GM21737 (cell line): Measurements from ENCODE around the gene ZNF148.

Source experiments
- ATAC-seq: cut with Tn5 transposase; IDR thresholded peaks from one replicate; pipeline ENCODE4 v1.9.1; 2021; ENCODE audit warnings: mild to moderate bottlenecking, moderate library complexity; ENCODE audit not compliant: unreplicated experiment

The ZNF148 gene

GRCh38 chr3:125334675-125335560 is 40.2 kb downstream of the ZNF148 start:
- ATAC-seq: no peak

DNA sequence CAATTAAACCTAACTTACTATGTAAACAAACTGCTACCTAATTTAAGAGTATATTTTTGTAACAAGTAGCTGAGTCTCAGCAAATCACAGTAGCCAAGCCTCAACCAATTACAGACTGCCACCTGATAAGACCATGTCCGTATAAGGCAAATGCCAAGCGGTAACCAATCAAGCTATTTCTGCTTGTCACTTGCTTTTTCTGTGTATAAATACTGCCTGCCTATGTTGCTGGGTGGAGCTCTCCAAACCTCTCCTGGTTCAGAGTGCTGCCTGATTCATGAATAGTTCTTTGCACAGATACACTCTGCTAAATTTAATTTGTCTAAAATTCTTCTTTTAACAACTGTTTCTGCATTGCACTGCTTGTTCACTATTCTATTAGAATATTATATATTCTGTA is 42.6 kb downstream of the ZNF148 start:
- ATAC-seq: no peak

- ATAC-seq: no peak
Observed at GRCh38 chr3:125331243-125331642, 43.9 kb downstream of the ZNF148 start.

DNA sequence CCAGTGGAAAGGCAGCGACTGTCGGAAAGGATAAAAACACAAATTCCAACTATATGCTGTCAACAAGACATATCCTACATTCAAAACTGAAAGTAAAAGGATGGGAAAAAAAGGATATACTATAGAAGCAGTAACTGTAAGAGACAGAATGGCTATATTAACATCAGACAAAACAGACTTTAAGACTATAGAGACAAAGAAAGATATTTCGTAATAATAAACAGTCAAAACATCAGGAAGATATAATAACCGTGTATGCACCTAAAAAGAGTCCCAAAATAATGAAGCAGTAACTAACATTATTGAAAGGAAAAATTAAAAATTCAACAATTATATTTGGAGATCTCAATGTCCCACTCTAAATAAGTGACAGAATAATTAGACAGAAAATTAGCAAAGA is 48.2 kb downstream of the ZNF148 start:
- no peak for ATAC-seq

GRCh38 chr3:125325746-125326145 is 49.4 kb downstream of the ZNF148 start:
- ATAC-seq: no peak

- ATAC-seq: no peak
Observed at GRCh38 chr3:125324341-125324740, 50.8 kb downstream of the ZNF148 start.

GRCh38 chr3:125322917-125323316 is 52.2 kb downstream of the ZNF148 start:
- ATAC-seq: no peak

DNA sequence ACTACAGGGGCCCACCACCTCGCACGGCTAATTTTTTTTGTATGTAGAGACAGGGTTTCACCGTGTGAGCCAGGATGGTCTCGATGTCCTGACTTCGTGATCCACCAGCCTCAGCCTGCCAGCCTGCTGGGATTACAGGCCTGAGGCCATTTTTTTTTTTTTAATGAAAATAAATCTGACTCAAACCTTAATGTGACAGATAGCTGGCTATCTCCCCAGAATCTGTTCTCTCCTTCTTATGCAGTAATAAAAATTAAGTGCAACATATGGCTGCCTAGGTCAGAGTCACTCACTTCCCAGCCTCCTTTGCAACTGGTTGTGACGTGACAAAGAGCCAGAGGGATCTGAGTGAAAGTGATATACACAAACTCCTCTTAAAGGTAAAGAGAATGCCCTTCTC is 53.0 kb downstream of the ZNF148 start:
- no peak for ATAC-seq

- ATAC-seq: no peak
Observed at GRCh38 chr3:125319765-125320164, 55.4 kb downstream of the ZNF148 start.

GRCh38 chr3:125318871-125319270 is 56.3 kb downstream of the ZNF148 start:
- ATAC-seq: no peak

DNA sequence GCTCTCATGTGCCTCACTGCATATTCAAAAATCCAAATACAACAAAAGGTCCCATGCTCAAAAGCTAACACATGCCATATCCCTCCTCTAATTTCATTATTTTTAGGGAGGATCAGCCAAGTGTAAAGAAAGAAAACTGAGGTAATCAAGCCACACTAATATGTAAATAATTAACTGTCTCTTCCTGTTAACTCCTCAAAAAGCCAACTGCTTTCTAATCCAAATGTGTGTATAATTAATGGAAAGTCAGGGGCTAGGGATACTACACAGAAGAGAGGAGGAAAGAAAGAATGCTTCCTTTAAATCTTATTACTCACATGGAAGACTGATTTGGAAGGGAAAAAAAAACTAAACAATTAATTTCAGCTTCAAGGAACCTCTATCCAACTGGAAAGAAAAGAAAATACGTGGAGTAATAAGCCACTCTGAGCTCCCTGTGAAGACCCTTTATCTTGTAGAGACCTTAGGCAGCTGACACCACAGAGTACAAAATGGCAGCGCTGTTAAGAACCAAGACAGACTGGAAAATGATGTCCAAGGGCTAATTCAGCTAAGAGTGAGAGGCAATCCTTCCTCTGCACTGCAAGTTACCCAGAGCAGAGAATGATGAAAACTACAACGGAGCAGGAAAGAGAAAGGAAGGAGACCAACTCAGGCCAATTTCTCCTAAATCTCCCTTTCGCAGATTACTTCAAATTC is 56.8 kb downstream of the ZNF148 start:
- ATAC-seq: no peak

- ATAC-seq: no peak
Observed at GRCh38 chr3:125317761-125318160, 57.4 kb downstream of the ZNF148 start.

- no peak for ATAC-seq
Observed at GRCh38 chr3:125316949-125317348, 58.2 kb downstream of the ZNF148 start.

- ATAC-seq: no peak
Observed at GRCh38 chr3:125316246-125316645, 58.9 kb downstream of the ZNF148 start.

- ATAC-seq: no peak
Observed at GRCh38 chr3:125313060-125313635, 62.0 kb downstream of the ZNF148 start.

- no peak for ATAC-seq
Observed at GRCh38 chr3:125310623-125311081, 64.5 kb downstream of the ZNF148 start.

DNA sequence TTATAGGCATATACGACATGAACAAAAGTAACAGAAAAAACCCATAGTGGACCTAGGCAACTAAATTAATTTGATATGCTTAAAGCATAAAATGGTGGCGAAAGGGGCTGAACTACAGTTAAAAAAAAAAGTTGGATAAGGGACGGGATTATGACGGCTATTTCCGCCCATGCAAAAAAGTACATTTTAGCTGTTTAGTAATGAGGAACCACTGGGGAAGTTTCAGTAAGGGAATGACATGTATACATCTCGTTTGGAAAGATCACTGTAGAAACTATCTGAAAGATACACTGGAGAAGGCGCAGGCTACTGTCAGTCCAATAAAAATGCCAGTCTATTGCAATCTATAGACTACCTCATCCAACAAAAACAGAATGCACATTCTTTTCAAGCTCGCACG is 65.6 kb downstream of the ZNF148 start:
- ATAC-seq: no peak

DNA sequence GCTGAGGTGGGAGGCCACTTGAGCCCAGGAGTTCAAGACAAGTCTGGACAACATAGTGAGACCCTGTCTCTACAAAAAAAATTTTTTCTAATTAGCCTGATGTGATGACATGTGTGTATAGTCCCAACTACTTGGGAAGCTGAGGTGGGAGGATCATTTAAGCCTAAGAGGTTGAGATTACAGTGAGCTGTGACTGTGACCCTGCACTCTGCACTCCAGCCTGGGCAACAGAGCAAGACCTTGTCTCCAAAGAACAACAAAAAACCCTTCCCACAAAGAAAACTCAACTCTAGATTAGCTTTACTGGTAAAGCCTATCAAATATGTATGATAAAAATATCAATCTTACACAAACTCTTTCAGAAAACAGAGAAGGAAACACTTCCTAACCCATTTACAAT is 68.5 kb downstream of the ZNF148 start:
- no peak for ATAC-seq

DNA sequence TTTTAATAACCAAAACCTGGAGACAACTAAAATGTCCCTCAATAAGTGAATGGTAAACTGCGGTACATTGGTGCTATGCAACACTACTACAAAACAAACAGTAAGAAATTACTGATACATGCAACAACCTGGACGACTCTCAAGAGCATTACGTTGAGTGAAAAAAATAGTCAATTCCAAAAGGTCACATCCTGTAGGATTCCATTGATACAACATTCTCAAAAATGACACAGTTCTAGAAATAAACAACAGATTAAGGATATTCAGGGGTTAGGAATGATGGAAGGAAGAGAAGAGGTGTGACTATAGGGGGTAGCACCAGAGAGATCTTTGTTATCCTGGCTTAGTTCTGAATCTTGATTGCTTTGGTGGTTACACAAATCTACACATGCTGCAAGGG is 72.2 kb downstream of the ZNF148 start:
- no peak for ATAC-seq

- no peak for ATAC-seq
Observed at GRCh38 chr3:125300416-125300815, 74.7 kb downstream of the ZNF148 start.

DNA sequence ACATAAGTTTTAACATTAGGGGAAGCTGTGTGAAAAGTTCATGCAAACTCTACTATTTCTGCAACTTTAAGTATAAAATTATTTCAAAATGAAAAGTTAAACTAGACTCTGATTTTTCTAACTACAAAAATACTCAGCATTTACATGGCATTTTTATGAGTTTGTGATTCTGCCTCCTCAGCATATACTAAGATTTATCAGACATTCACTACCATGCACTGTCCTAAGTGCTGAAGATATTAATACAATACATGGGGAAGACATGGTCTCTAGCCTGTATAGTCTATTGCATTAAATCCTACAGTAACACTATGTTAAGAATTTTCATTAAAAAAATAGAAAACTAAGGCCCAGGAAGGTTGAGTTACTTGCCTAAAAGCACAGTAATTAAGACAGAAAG is 80.7 kb downstream of the ZNF148 start:
- ATAC-seq: no peak

DNA sequence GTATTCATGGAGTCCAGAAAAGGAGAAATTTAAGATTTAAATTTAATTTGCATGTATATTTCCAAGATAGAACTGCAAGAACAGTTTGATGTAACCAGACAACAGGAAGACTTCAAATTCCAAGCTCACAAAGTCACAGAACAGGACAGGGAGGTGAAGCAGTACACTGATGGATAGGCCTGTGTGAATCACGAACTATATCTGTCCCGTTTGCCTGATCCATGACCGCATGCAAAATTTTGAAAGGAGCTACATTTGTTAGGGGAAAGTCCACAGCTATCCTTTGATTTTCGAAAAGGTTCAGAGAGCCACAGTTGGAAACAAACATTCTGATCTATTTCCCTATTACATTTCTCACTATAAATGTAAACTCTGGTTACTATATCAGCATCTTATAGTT is 83.1 kb downstream of the ZNF148 start:
- no peak for ATAC-seq
